DOHH2 (cell line): ENCODE results near the gene DISC1.

ENCODE experiments used
- CTCF ChIP-seq: fragments of 200-600 bp; sonication (generic); IDR thresholded peaks from one replicate; pipeline ENCODE4 v1.5.1; 2014; ENCODE audit warnings: antibody characterized with exemption, mild to moderate bottlenecking, low read depth, low read length; ENCODE audit not compliant: poor library complexity, severe bottlenecking
- EZH2phosphoT487 ChIP-seq: fragments of 200-600 bp; sonication (generic); IDR thresholded peaks from 2 replicates; pipeline ENCODE4 v1.6.1; 2017; ENCODE audit warnings: borderline replicate concordance, mild to moderate bottlenecking, antibody characterized with exemption, low read length, moderate library complexity, mixed read lengths

GRCh38 chr1:231781892-231782291 is 155.3 kb downstream of the DISC1 start:
- TF ChIP-seq CTCF (no peak), EZH2phosphoT487 (no peak)
